HCT116 (cell line): ENCODE data around the gene TBC1D14. TPM values are rescaled to one million over a fixed set of nuclear protein-coding genes. Genes with fewer than 3 reads are reported as not detected.

Source experiments
- ATAC-seq: fragments of 200-7000 bp; cut with Tn5 transposase; 2 replicates; pipeline ENCODE4 v1.9.1; 2020; ENCODE audit warnings: mild to moderate bottlenecking, moderate library complexity
- BruUV-seq: library from RNA; stranded (reverse); fragments of 400-500 nt; replicated peaks from 2 replicates; lab custom pipeline; 2021; lab: Mats Ljungman, UMichigan
- CTCF ChIA-PET: fragments of 300-600 bp; sonication (Branson Sonifier 250); formaldehyde crosslinking; loops from one replicate; lab custom pipeline; 2021; ENCODE audit warnings: antibody characterized with exemption; lab: Charles Lee
- POLR2A ChIA-PET: fragments of 300-600, 350-600 bp; sonication (Branson Sonifier 250); formaldehyde crosslinking; loops from one replicate; lab custom pipeline; 2021; ENCODE audit warnings: antibody characterized with exemption; lab: Charles Lee
- RAD21 ChIA-PET, 2 experiments: fragments of 300-600 bp; sonication (Branson Sonifier 250); formaldehyde crosslinking; loops; one replicate each; lab custom pipeline; 2023; ENCODE audit warnings: low total read pairs in 2 of 2; ENCODE audit not compliant: uncharacterized antibody in 2 of 2, unreplicated experiment in 2 of 2, low non-redundant PET in 1 of 2; lab: Charles Lee
- DNase-seq: peaks from one replicate; pipeline ENCODE4 v3.0.0-alpha.2; 2010; ENCODE audit warnings: low read depth, low spot score
- H2AFZ ChIP-seq: fragments of 200-600 bp; shearing (Covaris generic), sonication (generic); 2 replicates; pipeline ENCODE4 v1.6.1; 2017; ENCODE audit warnings: low read depth, mixed run types, mixed read lengths, antibody characterized with exemption, low read length; ENCODE audit not compliant: poor library complexity, severe bottlenecking
- H3K27ac ChIP-seq: 2 replicates; pipeline ENCODE4 v1.5.1; 2012; ENCODE audit warnings: low read depth, low read length
- H3K27me3 ChIP-seq: fragments of 200-600 bp; sonication (generic); 2 replicates; pipeline ENCODE4 v1.6.1; 2016; ENCODE audit warnings: mixed run types, low read length, mixed read lengths; ENCODE audit not compliant: insufficient read depth
- H3K36me3 ChIP-seq, 2 experiments: fragments of 200-500 bp in 1 of 2; fragments of 200-600 bp in 1 of 2; sonication (Bioruptor generic) in 1 of 2; sonication (generic) in 1 of 2; 2 replicates each; pipeline versions ENCODE4 v1.5.1 to v1.6.1; 2014 to 2016; ENCODE audit warnings: low read length in 2 of 2, inconsistent platforms in 1 of 2, mixed read lengths in 1 of 2, mixed run types in 1 of 2; ENCODE audit not compliant: insufficient read depth in 2 of 2, control insufficient read depth in 1 of 2
- H3K4me1 ChIP-seq, 2 experiments: fragments of 200-600 bp in 1 of 2; sonication (generic) in 1 of 2; 2 replicates each; pipeline versions ENCODE4 v1.5.1 to v1.6.1; 2012 to 2017; ENCODE audit warnings: low read length in 2 of 2, inconsistent platforms in 1 of 2, mild to moderate bottlenecking in 1 of 2, mixed read lengths in 1 of 2, mixed run types in 1 of 2, moderate library complexity in 1 of 2; ENCODE audit not compliant: insufficient read depth in 2 of 2, control insufficient read depth in 1 of 2
- H3K4me2 ChIP-seq: fragments of 200-600 bp; sonication (generic); 2 replicates; pipeline ENCODE4 v1.6.1; 2017; ENCODE audit warnings: mixed run types, low read length, mixed read lengths
- H3K4me3 ChIP-seq, 2 experiments: fragments of 200-600 bp in 1 of 2; sonication (generic) in 1 of 2; replicated peaks in 1 of 2; 2 replicates each; pipeline ENCODE4 v1.5.1; 2011 to 2016; ENCODE audit warnings: low read length in 2 of 2, control low read depth in 1 of 2, low read depth in 1 of 2, mild to moderate bottlenecking in 1 of 2, mixed read lengths in 1 of 2, mixed run types in 1 of 2
- H3K79me2 ChIP-seq: fragments of 200-600 bp; sonication (generic); 2 replicates; pipeline ENCODE4 v1.6.1; 2017; ENCODE audit warnings: mild to moderate bottlenecking, mixed run types, low read length, moderate library complexity, mixed read lengths; ENCODE audit not compliant: insufficient read depth
- H3K9ac ChIP-seq: fragments of 200-600 bp; sonication (generic); 2 replicates; pipeline ENCODE4 v1.6.1; 2016; ENCODE audit warnings: low read length, mixed read lengths
- H3K9me2 ChIP-seq: fragments of 200-600 bp; sonication (generic), shearing (Covaris generic); 2 replicates; pipeline ENCODE4 v1.6.1; 2017; ENCODE audit warnings: mixed run types, mild to moderate bottlenecking, moderate library complexity; ENCODE audit not compliant: insufficient read depth
- H3K9me3 ChIP-seq, 2 experiments: fragments of 200-500 bp in 1 of 2; fragments of 200-600 bp in 1 of 2; sonication (Bioruptor generic) in 1 of 2; sonication (generic) in 1 of 2; 2 replicates each; pipeline ENCODE4 v1.6.1; 2014 to 2017; ENCODE audit warnings: low read length in 2 of 2, mixed read lengths in 2 of 2, inconsistent platforms in 1 of 2, low read depth in 1 of 2, mild to moderate bottlenecking in 1 of 2, mixed run types in 1 of 2, moderate library complexity in 1 of 2; ENCODE audit not compliant: control insufficient read depth in 1 of 2, insufficient read depth in 1 of 2
- H4K20me1 ChIP-seq: fragments of 200-600 bp; sonication (generic), shearing (Covaris generic); 2 replicates; pipeline ENCODE4 v1.6.1; 2017; ENCODE audit warnings: mixed run types, mild to moderate bottlenecking, moderate library complexity; ENCODE audit not compliant: insufficient read depth
- CEBPB ChIP-seq: IDR thresholded peaks from 2 replicates; pipeline ENCODE4 v1.6.1; 2012; ENCODE audit warnings: low read depth
- EZH2phosphoT487 ChIP-seq: fragments of 200-600 bp; IDR thresholded peaks from 2 replicates; pipeline ENCODE4 v1.6.1; 2018; ENCODE audit warnings: antibody characterized with exemption, borderline replicate concordance
- FOSL1 ChIP-seq: IDR thresholded peaks from 2 replicates; pipeline ENCODE4 v1.6.1; 2012; ENCODE audit warnings: low read depth
- JUND ChIP-seq: IDR thresholded peaks from 2 replicates; pipeline ENCODE4 v1.6.1; 2012
- POLR2A ChIP-seq: IDR thresholded peaks from 2 replicates; pipeline ENCODE4 v1.7.0; 2011; ENCODE audit warnings: borderline replicate concordance; ENCODE audit not compliant: insufficient read depth, insufficient read length; ENCODE audit errors: extremely low read depth
- POLR2AphosphoS5 ChIP-seq: IDR thresholded peaks from 2 replicates; pipeline ENCODE4 v1.6.1; 2011; ENCODE audit warnings: mild to moderate bottlenecking, low read depth, low read length, moderate library complexity
- TCF7L2 ChIP-seq: IDR thresholded peaks from 2 replicates; pipeline ENCODE4 v1.7.0; 2011; ENCODE audit warnings: borderline replicate concordance, inconsistent platforms; ENCODE audit not compliant: insufficient read depth, insufficient read length; ENCODE audit errors: extremely low read depth
- YY1 ChIP-seq: IDR thresholded peaks from 2 replicates; pipeline ENCODE4 v1.6.1; 2011; ENCODE audit warnings: low read length, low read depth, moderate library complexity, mild to moderate bottlenecking; ENCODE audit not compliant: insufficient replicate concordance; ENCODE audit errors: extremely low read depth
- ZFX ChIP-seq: fragments of 450-650 bp; IDR thresholded peaks from 2 replicates; pipeline ENCODE4 v1.6.1; 2017
- ZNF274 ChIP-seq: fragments of 200-500 bp; sonication (Bioruptor generic); IDR thresholded peaks from 2 replicates; pipeline ENCODE4 v1.6.1; 2014; ENCODE audit warnings: mild to moderate bottlenecking, low read depth, low read length, inconsistent platforms
- intact Hi-C: fragments of 100-400 bp; cut with micrococcal nuclease; formaldehyde crosslinking; loops from 2 replicates; pipeline ENCODE4 v1.10.0; 2022
- total RNA-seq: library from RNA; stranded (reverse); gene quantifications from one replicate; pipeline ENCODE4 v1.2.1, GENCODE V29; 2021; ENCODE audit not compliant: unreplicated experiment
- TF ChIP-seq, protein P1 (sequence below): IDR thresholded peaks from 2 replicates; pipeline ENCODE4 v1.6.1; 2012
- TF ChIP-seq, protein P2 (sequence below): IDR thresholded peaks from 2 replicates; pipeline ENCODE4 v1.6.1; 2012; ENCODE audit warnings: low read depth

Gene TBC1D14
- total RNA-seq, 1 experiment from 2014 or later, result 62.9 TPM

DNA sequence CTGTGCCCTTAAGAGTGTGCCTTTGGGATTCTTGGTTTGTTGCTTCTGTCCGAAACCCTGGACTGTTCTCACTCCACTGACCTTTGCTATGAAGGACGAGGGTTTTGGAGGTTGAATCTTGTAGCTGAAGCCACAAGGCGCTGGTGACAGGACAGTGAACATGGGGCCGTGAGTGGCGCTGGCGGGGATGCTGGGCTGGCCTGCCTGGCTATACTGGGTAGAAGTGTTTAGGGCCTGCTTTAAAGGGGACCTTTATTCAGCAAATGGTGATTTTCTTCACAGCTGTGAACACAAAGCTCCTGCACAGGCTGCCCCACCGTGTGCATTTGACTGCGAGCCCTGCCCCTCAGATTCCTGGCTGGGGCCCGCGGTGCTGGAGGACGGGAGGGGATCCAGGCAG is 106.5 kb downstream of the TBC1D14 start:
- Histone ChIP-seq H3K27ac (no peak overlapping the region), H3K79me2 (no peaks in the 10 kb centered on the region; the same call in 1 of the 2 replicates), H3K4me2 (no peak overlapping the region), H3K4me3 (no peak overlapping the region), H3K27me3 (no peaks in the 10 kb centered on the region), H2AFZ (no peak overlapping the region), H4K20me1 (no peaks in the 10 kb centered on the region), H3K4me1 (peaks cover 0 to 17% of the 10 kb centered on the region in 2 experiments; a peak in 2 of 4 replicates), H3K36me3 (peaks cover 11 to 41% of the 10 kb centered on the region in 2 experiments), H3K9ac (no peak overlapping the region), H3K9me3 (no peaks in the 10 kb centered on the region), H3K9me2 (no peaks in the 10 kb centered on the region)
- ChIA-PET POLR2A (interaction anchor here (1.5 kb wide), 1 partner anchor 17 kb away, joined by 3 read pairs; no protein-coding TSS in a partner anchor), CTCF (no interaction called here), RAD21 (no interaction called here)
- no TSS peak for BruUV-seq
- DNase-seq (no peak), ATAC-seq (no peak)
- TF ChIP-seq ZFX (no peak), POLR2A (no peak), ZNF274 (no peak), YY1 (no peak), JUND (no peak), EZH2phosphoT487 (no peak), TCF7L2 (no peak), CEBPB (no peak)
- TF ChIP-seq, protein P1, sequence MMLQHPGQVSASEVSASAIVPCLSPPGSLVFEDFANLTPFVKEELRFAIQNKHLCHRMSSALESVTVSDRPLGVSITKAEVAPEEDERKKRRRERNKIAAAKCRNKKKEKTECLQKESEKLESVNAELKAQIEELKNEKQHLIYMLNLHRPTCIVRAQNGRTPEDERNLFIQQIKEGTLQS, result no peak
- intact Hi-C loops, result no loop called here

DNA sequence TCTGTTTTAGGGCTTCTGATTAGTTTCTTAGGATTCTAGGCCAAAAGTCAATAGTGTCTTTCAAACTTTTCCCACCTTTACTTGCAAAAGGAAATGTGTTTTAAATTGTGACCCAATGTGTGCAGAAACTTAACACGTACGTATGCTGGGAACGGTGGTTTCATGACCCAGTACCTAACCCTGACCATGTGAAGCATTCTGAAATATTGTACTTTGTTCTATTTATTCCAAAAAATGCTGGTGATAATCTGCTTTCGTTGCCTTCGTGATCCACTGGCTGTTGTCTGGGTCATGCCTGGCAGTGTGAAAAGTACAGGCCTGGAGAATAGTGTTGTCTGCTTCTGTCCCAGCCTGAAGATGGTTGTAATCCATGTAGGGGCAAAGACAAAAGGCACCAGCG is 106.9 kb downstream of the TBC1D14 start:
- H3K4me2 ChIP-seq, result no peak overlapping the region
- ATAC-seq, result no peak
- H3K36me3 ChIP-seq, result peaks cover 8 to 42% of the 10 kb centered on the region in 2 experiments; a peak in 3 of 4 replicates
- TF ChIP-seq, protein P2, sequence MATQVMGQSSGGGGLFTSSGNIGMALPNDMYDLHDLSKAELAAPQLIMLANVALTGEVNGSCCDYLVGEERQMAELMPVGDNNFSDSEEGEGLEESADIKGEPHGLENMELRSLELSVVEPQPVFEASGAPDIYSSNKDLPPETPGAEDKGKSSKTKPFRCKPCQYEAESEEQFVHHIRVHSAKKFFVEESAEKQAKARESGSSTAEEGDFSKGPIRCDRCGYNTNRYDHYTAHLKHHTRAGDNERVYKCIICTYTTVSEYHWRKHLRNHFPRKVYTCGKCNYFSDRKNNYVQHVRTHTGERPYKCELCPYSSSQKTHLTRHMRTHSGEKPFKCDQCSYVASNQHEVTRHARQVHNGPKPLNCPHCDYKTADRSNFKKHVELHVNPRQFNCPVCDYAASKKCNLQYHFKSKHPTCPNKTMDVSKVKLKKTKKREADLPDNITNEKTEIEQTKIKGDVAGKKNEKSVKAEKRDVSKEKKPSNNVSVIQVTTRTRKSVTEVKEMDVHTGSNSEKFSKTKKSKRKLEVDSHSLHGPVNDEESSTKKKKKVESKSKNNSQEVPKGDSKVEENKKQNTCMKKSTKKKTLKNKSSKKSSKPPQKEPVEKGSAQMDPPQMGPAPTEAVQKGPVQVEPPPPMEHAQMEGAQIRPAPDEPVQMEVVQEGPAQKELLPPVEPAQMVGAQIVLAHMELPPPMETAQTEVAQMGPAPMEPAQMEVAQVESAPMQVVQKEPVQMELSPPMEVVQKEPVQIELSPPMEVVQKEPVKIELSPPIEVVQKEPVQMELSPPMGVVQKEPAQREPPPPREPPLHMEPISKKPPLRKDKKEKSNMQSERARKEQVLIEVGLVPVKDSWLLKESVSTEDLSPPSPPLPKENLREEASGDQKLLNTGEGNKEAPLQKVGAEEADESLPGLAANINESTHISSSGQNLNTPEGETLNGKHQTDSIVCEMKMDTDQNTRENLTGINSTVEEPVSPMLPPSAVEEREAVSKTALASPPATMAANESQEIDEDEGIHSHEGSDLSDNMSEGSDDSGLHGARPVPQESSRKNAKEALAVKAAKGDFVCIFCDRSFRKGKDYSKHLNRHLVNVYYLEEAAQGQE, result no peak
- TF ChIP-seq POLR2AphosphoS5 (no peak), FOSL1 (no peak)
- TF ChIP-seq, all 23 proteins: peak for 0
- no peak overlapping the region for H2AFZ ChIP-seq
- DNase-seq, result no peak
- intact Hi-C loops, result no loop called here
- no peak overlapping the region for H3K4me3 ChIP-seq
- CTCF ChIA-PET, result no interaction called here
- H3K27ac ChIP-seq, result no peak overlapping the region
- H4K20me1 ChIP-seq, result no peaks in the 10 kb centered on the region
- H3K9ac ChIP-seq, result no peak overlapping the region
- POLR2A ChIA-PET, result interaction anchor here (1.5 kb wide), 1 partner anchor 17 kb away, joined by 3 read pairs; no protein-coding TSS in a partner anchor
- no peaks in the 10 kb centered on the region for H3K9me3 ChIP-seq
- H3K79me2 ChIP-seq, result no peaks in the 10 kb centered on the region; the same call in 1 of the 2 replicates
- H3K27me3 ChIP-seq, result no peaks in the 10 kb centered on the region
- RAD21 ChIA-PET, result no interaction called here
- H3K4me1 ChIP-seq, result peaks cover 0 to 21% of the 10 kb centered on the region in 2 experiments; a peak in 2 of 4 replicates
- BruUV-seq, result no TSS peak
- H3K9me2 ChIP-seq, result no peaks in the 10 kb centered on the region
